Activated CD4-positive, alpha-beta T cell treated with anti-CD3 and anti-CD28 coated beads, Interleukin-2, amount 10 ng/mL, durations not matched to agents 24 days and 14 days (primary cell): ENCODE measurements around the gene PITPNM2. TPM values are rescaled to one million over a fixed set of nuclear protein-coding genes. Genes with fewer than 3 reads are reported as not detected.

Experiments
- DNase-seq: peaks from one replicate; pipeline ENCODE4 v3.0.0; 2022
- H3K27ac Mint-ChIP-seq: one replicate; pipeline ENCODE4 v1.8.0; 2022; ENCODE audit warnings: mild to moderate bottlenecking, mixed read lengths
- H3K27me3 Mint-ChIP-seq: one replicate; pipeline ENCODE4 v1.8.0; 2022; ENCODE audit warnings: mixed read lengths
- H3K36me3 Mint-ChIP-seq: one replicate; pipeline ENCODE4 v1.8.0; 2022; ENCODE audit warnings: low read depth, mild to moderate bottlenecking, mixed read lengths
- H3K4me1 Mint-ChIP-seq: one replicate; pipeline ENCODE4 v1.8.0; 2021; ENCODE audit warnings: mixed read lengths
- H3K4me3 Mint-ChIP-seq: one replicate; pipeline ENCODE4 v1.8.0; 2022; ENCODE audit warnings: mild to moderate bottlenecking, moderate library complexity, mixed read lengths
- H3K9me3 Mint-ChIP-seq: one replicate; pipeline ENCODE4 v1.8.0; 2021; ENCODE audit warnings: mixed read lengths
- intact Hi-C: fragments of 100-400 bp; cut with micrococcal nuclease; formaldehyde crosslinking; loops from one replicate; pipeline ENCODE4 v1.15.1; 2023
- total RNA-seq: library from RNA; stranded (reverse); gene quantifications from 2 replicates; pipeline ENCODE4 v1.2.3, GENCODE V29; 2022

The PITPNM2 gene
- 19.0 and 19.2 TPM in 2 replicates for total RNA-seq

DNA sequence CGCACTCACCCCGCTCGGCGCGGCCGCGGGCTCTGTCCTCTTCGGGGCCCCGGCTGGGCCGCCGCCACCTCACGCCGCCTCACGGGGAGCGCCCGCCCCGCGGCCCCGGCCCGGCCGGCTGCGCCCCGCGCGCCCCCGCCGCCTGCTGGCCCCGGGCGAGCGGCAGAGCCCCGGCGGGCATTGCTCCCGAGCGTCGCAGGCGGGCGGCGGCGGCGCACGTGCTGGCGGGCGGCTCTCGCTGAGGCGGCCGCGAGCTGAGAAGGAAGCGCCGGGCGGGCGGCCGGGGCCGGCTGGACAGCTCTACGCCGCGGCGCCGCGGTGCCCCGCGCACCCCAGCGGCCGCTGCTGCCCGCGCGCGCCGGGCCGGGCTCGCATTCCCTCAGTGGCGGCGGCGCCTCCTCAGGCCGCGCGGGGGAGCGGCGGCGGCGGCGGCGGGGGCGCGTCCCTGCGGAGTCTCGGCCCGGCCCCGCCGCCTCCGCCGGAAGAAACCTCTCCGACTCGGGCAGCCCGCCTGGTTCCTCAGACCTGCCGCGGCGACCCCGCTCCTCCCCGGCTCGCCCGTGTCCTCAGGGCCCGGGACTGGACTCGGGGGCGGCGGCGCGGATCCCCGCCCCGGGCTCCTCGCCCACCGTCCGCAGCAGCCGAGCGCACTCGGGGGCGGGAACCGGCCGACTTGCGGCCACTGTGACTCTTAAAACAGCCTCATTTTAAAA, at the start of gene PITPNM2:
TSS of gene PITPNM2 (minus strand) at position 347 of the 713 bp plus-strand sequence. CDS start 116,500 bp downstream, outside the sequence.
- peaks cover 15% of the 10 kb centered on the region for H3K27me3 Mint-ChIP-seq
- intact Hi-C loops = loop anchor here (1.0 to 5.0 kb wide), 4 partner anchors 16 to 86 kb away; no protein-coding TSS in a partner anchor
- H3K9me3 Mint-ChIP-seq = no peaks in the 10 kb centered on the region
- peak within 1 kb of the TSS; percentile 86 for H3K27ac Mint-ChIP-seq
- peak within 1 kb of the TSS; percentile 85 for H3K4me3 Mint-ChIP-seq
- DNase-seq = peak; percentile 91
- peaks cover 29% of the 10 kb centered on the region for H3K36me3 Mint-ChIP-seq
- H3K4me1 Mint-ChIP-seq = peaks cover 32% of the 10 kb centered on the region

DNA sequence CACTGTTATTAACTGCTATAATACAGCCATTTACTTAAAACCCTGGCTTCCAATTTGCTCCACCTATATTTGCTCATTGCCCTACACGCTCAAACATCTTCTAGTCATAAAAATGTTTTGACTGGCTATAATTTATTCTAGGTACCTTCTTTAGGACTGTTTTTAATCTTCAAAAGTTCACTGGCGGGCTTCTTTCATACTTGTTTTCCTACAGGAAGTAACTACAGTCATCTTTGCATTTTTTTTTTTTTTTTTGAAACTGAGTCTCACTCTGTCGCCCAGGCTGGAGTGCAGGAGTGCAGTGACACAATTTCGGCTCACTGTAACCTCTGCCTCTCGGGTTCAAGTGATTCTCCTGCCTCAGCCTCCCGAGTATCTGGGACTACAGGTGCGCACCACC, 49.5 kb upstream of the PITPNM2 start:
- H3K27ac Mint-ChIP-seq = peak overlapping the region; percentile 79
- peak; percentile 60 for DNase-seq
- no peaks in the 10 kb centered on the region for H3K27me3 Mint-ChIP-seq
- intact Hi-C loops = no loop called here
- H3K4me1 Mint-ChIP-seq = peaks cover 20% of the 10 kb centered on the region
- H3K9me3 Mint-ChIP-seq = peaks cover 4% of the 10 kb centered on the region
- H3K36me3 Mint-ChIP-seq = peaks cover 58% of the 10 kb centered on the region
- H3K4me3 Mint-ChIP-seq = peak overlapping the region; percentile 0

DNA sequence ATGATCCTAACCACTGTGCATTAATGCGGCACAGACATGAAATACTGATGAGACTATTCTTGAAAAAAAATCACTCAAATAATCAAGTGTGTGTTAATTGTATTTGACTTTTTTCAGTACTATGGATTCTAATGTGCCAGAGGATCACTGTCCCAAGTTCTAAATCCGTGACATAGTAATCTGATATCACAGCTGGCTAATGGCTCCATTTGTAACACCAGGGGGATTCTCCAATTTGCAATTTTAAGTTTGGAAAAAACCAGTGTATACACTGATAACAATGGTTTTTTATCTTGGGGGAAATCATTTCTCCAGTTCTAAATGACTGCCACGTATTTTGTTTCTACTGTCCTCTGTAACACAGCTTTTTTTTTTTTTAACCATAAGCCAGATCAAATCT, 49.0 kb upstream of the PITPNM2 start:
- H3K27ac Mint-ChIP-seq = peak overlapping the region; percentile 79
- peaks cover 20% of the 10 kb centered on the region for H3K4me1 Mint-ChIP-seq
- peaks cover 4% of the 10 kb centered on the region for H3K9me3 Mint-ChIP-seq
- peaks cover 55% of the 10 kb centered on the region for H3K36me3 Mint-ChIP-seq
- H3K4me3 Mint-ChIP-seq = no peak overlapping the region
- intact Hi-C loops = no loop called here
- DNase-seq = no peak
- H3K27me3 Mint-ChIP-seq = no peaks in the 10 kb centered on the region

DNA sequence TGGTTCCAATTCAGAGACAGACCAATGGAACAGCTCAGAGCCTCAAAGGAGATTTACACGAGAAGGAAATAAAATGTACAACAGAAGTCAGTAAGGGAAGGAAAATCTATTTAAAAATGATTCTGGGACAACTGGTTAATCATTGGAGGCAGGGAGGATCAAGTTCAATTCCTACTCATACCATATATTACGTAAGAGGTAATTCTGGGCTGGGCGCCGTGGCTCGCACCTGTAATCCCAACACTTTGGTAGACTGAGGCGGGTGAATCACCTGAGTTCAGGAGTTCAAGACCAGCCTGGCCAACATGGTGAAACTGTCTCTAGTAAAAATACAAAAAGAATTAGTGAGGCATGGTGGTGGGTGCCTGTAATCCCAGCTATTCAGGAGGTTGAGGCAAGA, 36.7 kb upstream of the PITPNM2 start:
- DNase-seq = no peak
- intact Hi-C loops = no loop called here
- Mint-ChIP-seq H3K27ac (no peak overlapping the region), H3K27me3 (no peaks in the 10 kb centered on the region), H3K9me3 (no peaks in the 10 kb centered on the region), H3K4me1 (no peaks in the 10 kb centered on the region), H3K4me3 (no peak overlapping the region), H3K36me3 (peaks cover 49% of the 10 kb centered on the region)

DNA sequence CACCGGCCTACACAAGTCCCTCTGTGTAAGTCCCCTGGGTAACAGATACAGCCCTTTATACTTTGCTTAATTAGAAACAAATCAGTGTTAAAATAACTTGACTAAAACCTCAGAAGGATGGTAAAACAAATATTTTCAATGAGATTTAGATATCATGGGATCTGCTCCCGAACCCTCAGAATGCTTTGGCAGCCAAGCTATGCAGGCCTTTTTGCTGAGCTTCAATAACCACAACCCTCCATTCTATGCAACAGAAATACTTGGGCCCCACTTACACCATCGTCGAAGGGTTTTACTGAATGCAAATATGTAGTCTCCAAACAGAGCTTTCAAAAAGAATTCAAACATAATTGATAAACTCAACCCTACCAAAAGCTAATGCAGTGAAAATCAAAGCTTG, 29.3 kb upstream of the PITPNM2 start:
- Mint-ChIP-seq H3K27me3 (no peaks in the 10 kb centered on the region), H3K4me3 (no peak overlapping the region), H3K27ac (no peak overlapping the region), H3K4me1 (no peaks in the 10 kb centered on the region), H3K36me3 (peaks cover 37% of the 10 kb centered on the region), H3K9me3 (no peaks in the 10 kb centered on the region)
- intact Hi-C loops = no loop called here
- DNase-seq = no peak

DNA sequence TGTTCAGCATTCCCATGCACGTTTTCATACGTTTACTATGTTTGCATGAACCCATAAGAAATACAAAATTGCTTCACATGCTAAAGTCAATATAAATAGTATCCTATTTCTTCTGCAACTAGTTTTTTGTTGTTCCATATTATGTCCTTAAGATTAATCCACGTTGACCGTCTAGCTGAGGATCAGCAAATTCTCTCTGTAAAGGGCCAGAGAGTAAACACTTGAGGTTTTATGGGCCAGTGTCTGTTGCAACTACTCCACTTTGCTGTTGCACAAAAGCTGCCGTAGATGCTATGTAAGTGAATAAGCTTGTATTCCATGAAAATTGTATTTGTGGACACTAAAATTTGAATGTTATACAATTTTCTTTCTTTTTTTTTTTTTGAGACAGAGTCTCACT, 21.1 kb upstream of the PITPNM2 start:
- DNase-seq = no peak
- Mint-ChIP-seq H3K36me3 (peaks cover 42% of the 10 kb centered on the region), H3K4me3 (no peak overlapping the region), H3K4me1 (peaks cover 6% of the 10 kb centered on the region), H3K27me3 (no peaks in the 10 kb centered on the region), H3K27ac (no peak overlapping the region), H3K9me3 (no peaks in the 10 kb centered on the region)
- intact Hi-C loops = no loop called here

DNA sequence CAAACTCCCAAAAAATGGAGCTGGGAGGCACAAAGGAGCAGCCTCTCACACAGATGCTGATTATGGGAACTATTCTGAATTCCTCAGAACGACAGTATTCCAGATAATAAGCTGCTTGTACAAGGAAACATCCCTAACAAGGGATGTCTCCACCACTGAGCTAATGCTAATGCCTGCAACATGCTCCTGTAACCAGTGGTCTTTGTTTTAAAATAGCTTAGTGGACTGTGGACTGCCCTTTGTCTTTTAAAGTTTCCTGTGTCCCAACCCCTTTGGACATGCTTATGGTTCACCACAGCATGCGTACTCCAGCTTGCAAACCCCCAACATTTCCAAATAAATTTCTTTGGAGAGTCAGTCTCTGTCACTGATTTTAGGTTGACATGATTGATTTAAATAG, 16.4 kb upstream of the PITPNM2 start:
- H3K4me1 Mint-ChIP-seq = peaks cover 6% of the 10 kb centered on the region
- no peaks in the 10 kb centered on the region for H3K27me3 Mint-ChIP-seq
- no peak for DNase-seq
- peaks cover 53% of the 10 kb centered on the region for H3K36me3 Mint-ChIP-seq
- H3K9me3 Mint-ChIP-seq = no peaks in the 10 kb centered on the region
- H3K4me3 Mint-ChIP-seq = no peak overlapping the region
- intact Hi-C loops = loop anchor here (2.0 kb wide), 1 partner anchor 17 kb away; the partner anchor contains the start of gene PITPNM2
- no peak overlapping the region for H3K27ac Mint-ChIP-seq

DNA sequence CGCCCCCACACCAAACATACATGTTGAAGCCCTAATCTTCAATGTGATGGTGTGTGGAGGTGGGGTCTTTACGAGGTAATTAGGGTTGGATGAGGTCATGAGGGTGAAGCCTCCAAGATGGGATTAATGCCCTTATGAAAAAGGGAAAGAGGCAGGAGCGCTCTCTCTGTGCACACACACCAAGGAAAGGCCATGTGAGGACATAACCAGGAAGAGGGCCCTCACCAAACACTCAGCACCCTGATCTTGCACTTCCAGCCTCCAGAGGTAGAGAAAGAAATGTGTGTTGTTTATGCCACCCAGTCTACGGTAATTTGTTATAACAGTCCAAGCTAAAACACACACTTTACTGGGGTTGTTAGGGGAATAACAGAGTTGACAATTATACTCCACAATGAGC, 14.6 kb upstream of the PITPNM2 start:
- H3K27ac Mint-ChIP-seq = no peak overlapping the region
- H3K27me3 Mint-ChIP-seq = no peaks in the 10 kb centered on the region
- intact Hi-C loops = no loop called here
- H3K4me3 Mint-ChIP-seq = no peak overlapping the region
- H3K9me3 Mint-ChIP-seq = no peaks in the 10 kb centered on the region
- DNase-seq = no peak
- H3K36me3 Mint-ChIP-seq = peaks cover 51% of the 10 kb centered on the region
- H3K4me1 Mint-ChIP-seq = peaks cover 5% of the 10 kb centered on the region

DNA sequence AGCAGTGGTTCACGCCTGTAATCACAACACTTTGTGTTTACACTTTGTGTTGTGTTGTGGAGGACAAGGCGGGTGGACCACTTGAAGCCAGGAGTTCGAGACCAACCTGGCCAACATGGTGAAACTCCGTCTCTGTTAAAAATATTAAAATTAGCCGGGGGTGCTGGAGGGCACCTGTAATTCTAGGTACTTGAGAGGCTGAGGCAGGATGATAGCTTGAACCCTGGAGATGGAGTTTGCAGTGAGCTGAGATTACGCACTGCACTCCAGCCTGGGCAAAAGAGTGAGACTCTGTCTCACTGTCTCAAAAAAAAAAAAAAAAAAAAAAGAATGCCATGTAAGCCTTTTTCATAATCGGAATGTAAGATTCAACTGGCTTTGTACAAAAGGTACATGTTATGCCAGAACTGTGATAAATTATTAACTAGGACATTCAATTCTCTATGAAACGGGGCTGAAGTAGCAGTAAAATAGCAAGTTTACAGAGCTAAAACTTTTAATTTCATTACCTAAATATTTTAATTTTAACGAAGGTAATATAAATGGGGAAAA, 13.9 kb upstream of the PITPNM2 start:
- DNase-seq = no peak
- Mint-ChIP-seq H3K27me3 (no peaks in the 10 kb centered on the region), H3K4me3 (no peak overlapping the region), H3K9me3 (no peaks in the 10 kb centered on the region), H3K27ac (no peak overlapping the region), H3K4me1 (peaks cover 5% of the 10 kb centered on the region), H3K36me3 (peaks cover 53% of the 10 kb centered on the region)
- intact Hi-C loops = no loop called here

DNA sequence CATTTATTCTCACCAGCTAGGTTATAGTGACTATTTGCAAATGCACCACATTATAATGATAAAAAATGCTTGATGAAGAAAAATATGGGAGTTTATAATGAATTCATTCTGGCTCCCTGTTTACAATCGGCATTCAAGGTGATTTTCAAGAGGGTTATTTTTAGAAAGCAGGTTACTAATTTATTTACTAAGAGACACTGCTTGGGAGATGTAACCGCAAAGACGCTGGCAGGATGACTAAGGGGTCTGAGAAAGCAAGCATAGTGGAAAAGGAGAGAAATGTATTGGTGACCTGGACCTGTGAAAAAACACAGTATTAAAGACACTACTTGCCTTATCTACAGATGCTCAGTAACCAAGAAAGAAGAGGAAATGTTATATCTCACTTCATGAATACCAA, 13.3 kb upstream of the PITPNM2 start:
- no peak overlapping the region for H3K4me3 Mint-ChIP-seq
- peaks cover 53% of the 10 kb centered on the region for H3K36me3 Mint-ChIP-seq
- no peak for DNase-seq
- H3K9me3 Mint-ChIP-seq = no peaks in the 10 kb centered on the region
- intact Hi-C loops = no loop called here
- no peaks in the 10 kb centered on the region for H3K27me3 Mint-ChIP-seq
- peak overlapping the region; percentile 35 for H3K27ac Mint-ChIP-seq
- peaks cover 5% of the 10 kb centered on the region for H3K4me1 Mint-ChIP-seq

DNA sequence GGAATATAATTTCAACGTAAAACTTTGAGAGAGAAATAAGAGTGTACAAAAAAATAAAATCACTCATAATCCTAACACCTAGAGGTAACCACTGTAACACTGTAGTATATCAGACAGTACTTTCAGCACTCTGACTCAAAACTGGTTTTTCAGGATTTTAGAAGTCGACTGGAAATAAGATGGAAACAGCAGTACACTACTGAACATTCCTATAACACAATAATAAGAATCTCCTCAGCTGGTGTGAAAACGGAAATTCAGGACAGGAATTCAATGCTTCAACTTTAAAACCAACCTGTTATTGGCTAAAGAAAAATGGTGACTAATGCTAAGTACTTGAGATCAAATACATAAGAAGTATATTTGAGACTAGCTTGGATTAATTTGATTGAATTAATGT, 12.3 kb upstream of the PITPNM2 start:
- H3K27ac Mint-ChIP-seq = no peak overlapping the region
- H3K27me3 Mint-ChIP-seq = no peaks in the 10 kb centered on the region
- DNase-seq = no peak
- H3K4me1 Mint-ChIP-seq = no peaks in the 10 kb centered on the region
- intact Hi-C loops = no loop called here
- H3K36me3 Mint-ChIP-seq = peaks cover 49% of the 10 kb centered on the region
- H3K4me3 Mint-ChIP-seq = no peak overlapping the region
- H3K9me3 Mint-ChIP-seq = no peaks in the 10 kb centered on the region

DNA sequence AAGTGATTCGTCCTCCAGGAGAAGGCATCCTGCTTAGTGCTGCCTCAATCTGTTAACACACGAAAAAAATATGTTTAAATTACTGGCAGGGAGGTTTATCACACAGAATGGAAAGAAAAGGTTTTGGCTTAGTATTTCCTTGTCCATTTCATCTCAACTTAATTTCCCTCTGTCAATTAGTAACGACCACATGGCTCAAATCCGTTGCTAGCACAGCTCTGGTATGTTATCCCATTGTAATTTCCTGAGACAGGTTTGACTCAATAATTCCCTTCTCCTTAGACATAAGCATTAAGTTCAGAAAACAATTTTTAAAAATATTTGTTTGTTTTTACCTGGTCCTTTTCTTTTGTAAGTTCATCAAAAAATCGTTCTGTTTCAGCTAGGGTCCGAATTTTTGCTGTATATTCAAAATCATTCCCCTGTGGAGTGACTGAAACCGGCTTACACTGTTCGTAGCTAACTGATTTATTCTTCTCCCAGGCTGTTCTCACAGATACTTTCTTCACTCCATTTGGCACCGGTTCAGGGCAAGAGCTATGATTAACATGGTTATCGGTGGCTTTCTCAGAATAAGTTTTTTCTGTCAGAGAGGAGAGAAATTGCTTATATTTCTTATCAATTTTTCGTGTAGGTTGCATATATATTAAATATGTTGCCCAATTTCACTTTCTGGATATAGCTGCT, 10.1 kb upstream of the PITPNM2 start:
- intact Hi-C loops = no loop called here
- no peaks in the 10 kb centered on the region for H3K27me3 Mint-ChIP-seq
- DNase-seq = no peak
- no peaks in the 10 kb centered on the region for H3K4me1 Mint-ChIP-seq
- peaks cover 40% of the 10 kb centered on the region for H3K36me3 Mint-ChIP-seq
- no peaks in the 10 kb centered on the region for H3K9me3 Mint-ChIP-seq
- H3K27ac Mint-ChIP-seq = no peak overlapping the region
- no peak overlapping the region for H3K4me3 Mint-ChIP-seq

DNA sequence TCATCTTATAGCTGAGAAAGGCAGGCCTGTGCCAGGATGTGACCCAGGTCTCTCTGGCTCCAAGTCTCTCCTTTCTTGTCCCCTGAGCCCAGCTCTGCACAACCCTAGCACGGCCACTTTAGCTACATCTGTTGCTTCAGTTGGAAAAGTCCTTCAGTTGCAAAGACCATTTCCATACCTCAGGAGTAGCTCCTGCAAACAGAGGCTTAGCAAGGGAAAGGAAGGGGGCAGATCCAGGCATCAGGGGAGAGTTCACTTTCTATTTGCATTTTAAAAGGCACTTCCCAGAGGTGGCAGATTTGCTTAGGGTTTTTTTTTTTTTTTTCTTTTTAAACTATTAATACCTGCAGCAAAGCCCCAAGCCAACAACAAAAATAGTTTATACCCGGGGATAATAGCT, 3.0 kb upstream of the PITPNM2 start:
- H3K4me1 Mint-ChIP-seq = peaks cover 22% of the 10 kb centered on the region
- intact Hi-C loops = loop anchor here (5.0 kb wide), 1 partner anchor 83 kb away; no protein-coding TSS in a partner anchor
- no peak for DNase-seq
- H3K27ac Mint-ChIP-seq = no peak overlapping the region
- H3K36me3 Mint-ChIP-seq = peaks cover 19% of the 10 kb centered on the region
- no peaks in the 10 kb centered on the region for H3K9me3 Mint-ChIP-seq
- H3K4me3 Mint-ChIP-seq = no peak overlapping the region
- H3K27me3 Mint-ChIP-seq = peaks cover 9% of the 10 kb centered on the region

DNA sequence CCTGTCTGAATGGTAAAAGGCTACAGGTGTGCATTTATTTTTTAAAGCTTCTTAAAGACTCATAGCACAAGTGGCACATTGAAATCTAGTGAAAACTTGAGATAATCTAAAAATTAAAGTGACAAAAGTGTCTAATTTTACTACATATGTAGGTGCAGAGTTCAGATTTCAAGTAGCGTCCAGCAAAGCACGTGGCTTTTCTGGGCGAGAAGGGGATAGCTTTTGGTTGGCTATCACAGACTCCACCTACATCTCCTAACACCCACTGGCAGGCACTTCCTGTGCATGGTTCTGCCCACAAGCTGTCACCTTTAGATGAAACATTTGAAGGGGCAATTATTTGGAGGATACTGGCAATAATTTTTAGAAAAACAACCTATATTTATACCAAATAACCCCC, 1.9 kb upstream of the PITPNM2 start:
- intact Hi-C loops = loop anchor here (5.0 kb wide), 1 partner anchor 84 kb away; no protein-coding TSS in a partner anchor
- Mint-ChIP-seq H3K4me1 (peaks cover 31% of the 10 kb centered on the region), H3K9me3 (no peaks in the 10 kb centered on the region), H3K36me3 (peaks cover 26% of the 10 kb centered on the region), H3K4me3 (no peak overlapping the region), H3K27ac (no peak overlapping the region), H3K27me3 (peaks cover 15% of the 10 kb centered on the region)
- DNase-seq = no peak
